ENCODE data around the gene TRIP10. TPM values are rescaled to one million over a fixed set of nuclear protein-coding genes. Genes with fewer than 3 reads are reported as not detected.

The TRIP10 gene
- total and polyA plus RNA-seq, 2 of the 8 experiments (the other 6 are each of a cell fraction or from before 2014, with no cell fraction given): 27.8 to 69.5 TPM

GRCh38 chr19:6725513-6726231 is 13.8 kb upstream of the TRIP10 start:
- H3K4me1 ChIP-seq (replicated peaks in 1 of 4; ENCODE audit: control insufficient read depth in 3 of 4, insufficient read depth in 4 of 4, low read length in 3 of 4): peaks cover 0 to 11% (median 8%) of the 10 kb centered on the region in 4 experiments; a peak in 5 of 7 replicates
- WGBS, 2 experiments (ENCODE audit: extremely low coverage in 1 of 2, insufficient coverage in 1 of 2, insufficient read length in 1 of 2, insufficient replicate concordance in 2 of 2, low coverage in 1 of 2, low lambda C conversion rate in 2 of 2, missing lambda C conversion rate in 1 of 2): 84% methylated on average over 13 of the region's 16 CpGs; no CpG with 5 or more reads in 1 of the 2 experiments
- no peak overlapping the region for H3K56ac ChIP-seq (replicated peaks; ENCODE audit: insufficient read length, low read depth, low read length)
- H4K91ac ChIP-seq (replicated peaks; ENCODE audit: insufficient read length, low read length): no peak overlapping the region
- no peak overlapping the region for H3K18ac ChIP-seq (ENCODE audit: extremely low read depth, low read length)
- H3K9me3 ChIP-seq (ENCODE audit: insufficient read depth in 2 of 2, low read depth in 1 of 2, low read length in 1 of 2): no peaks in the 10 kb centered on the region
- H2BK15ac ChIP-seq (ENCODE audit: low read length): no peak overlapping the region
- no peak overlapping the region for H4K8ac ChIP-seq (ENCODE audit: extremely low read depth, insufficient read depth, low read length)
- no peaks in the 10 kb centered on the region for H3K23me2 ChIP-seq (ENCODE audit: low read depth, low read length)
- H2BK20ac ChIP-seq (ENCODE audit: low read length): no peak overlapping the region
- H3K14ac ChIP-seq (ENCODE audit: insufficient read length): no peak overlapping the region
- no peak overlapping the region for H2AK5ac ChIP-seq (ENCODE audit: low read depth, low read length)
- H3K79me1 ChIP-seq (ENCODE audit: low read depth, low read length): no peaks in the 10 kb centered on the region
- H4K20me1 ChIP-seq (replicated peaks in 1 of 2; ENCODE audit: control insufficient read depth in 1 of 2, insufficient read depth in 2 of 2, low read length in 2 of 2): no peaks in the 10 kb centered on the region
- no peak overlapping the region for H3K27ac ChIP-seq (ENCODE audit: low read depth, low read length)
- no peaks in the 10 kb centered on the region for H3K27me3 ChIP-seq (replicated peaks in 1 of 4; ENCODE audit: control insufficient read depth in 3 of 4, extremely low read depth in 1 of 4, insufficient read depth in 3 of 4, low read length in 3 of 4)
- no peak overlapping the region for H3K23ac ChIP-seq (ENCODE audit: insufficient read length)
- H2BK12ac ChIP-seq (ENCODE audit: low read depth, low read length): no peak overlapping the region
- ChIA-PET CTCF (ENCODE audit: partially characterized antibody) (interaction anchor here (0.5 to 7.2 kb wide), 5 partner anchors 8 to 249 kb away, joined by 3 to 31 read pairs (median 5); partner anchors contain the start of gene GPR108), POLR2A (ENCODE audit: partially characterized antibody) (interaction anchor here (0.7 to 3.6 kb wide), 5 partner anchors 8 to 195 kb away, joined by 3 to 14 read pairs (median 3); partner anchors contain the start of genes GPR108 and TNFSF9)
- TF ChIP-seq TEAD4 (IDR thresholded peaks at IDR 0.05; ENCODE audit: low read depth, low read length) (no peak), JUND (IDR thresholded peaks at IDR 0.05; ENCODE audit: low read length) (no peak), ATF2 (IDR thresholded peaks at IDR 0.05; ENCODE audit: low read length) (no peak), RXRA (IDR thresholded peaks at IDR 0.05; ENCODE audit: insufficient read depth, low read depth, low read length) (no peak), CEBPB (IDR thresholded peaks at IDR 0.05; ENCODE audit: low read depth, low read length) (no peak), CBX8 (IDR thresholded peaks at IDR 0.05; ENCODE audit: borderline replicate concordance, low read depth, low read length) (no peak), CTCF (IDR thresholded peaks at IDR 0.05; ENCODE audit: control extremely low read depth in 1 of 3, insufficient read depth in 1 of 3, low read depth in 1 of 3, low read length in 3 of 3) (no peak), BRCA1 (IDR thresholded peaks at IDR 0.05; ENCODE audit: low read depth, low read length) (no peak)
- no peak for FAIRE-seq
- no peak overlapping the region for H3K4me2 ChIP-seq (ENCODE audit: insufficient read depth in 1 of 2, low read depth in 2 of 2, low read length in 2 of 2)
- H3K9ac ChIP-seq (replicated peaks in 1 of 4; ENCODE audit: extremely low read depth in 1 of 4, low read depth in 3 of 4, low read length in 3 of 4): no peak overlapping the region
- H3K36me3 ChIP-seq (ENCODE audit: control insufficient read depth in 2 of 4, insufficient read depth in 4 of 4, low read length in 3 of 4): no peaks in the 10 kb centered on the region
- H3K4ac ChIP-seq (replicated peaks; ENCODE audit: insufficient read length, low read depth, low read length): no peak overlapping the region
- no peak overlapping the region for H4K5ac ChIP-seq (ENCODE audit: insufficient read length, low read depth, low read length)
- H3K79me2 ChIP-seq (ENCODE audit: control insufficient read depth in 1 of 2, insufficient read depth in 2 of 2, low read length in 2 of 2): no peaks in the 10 kb centered on the region
- no peak overlapping the region for H3K4me3 ChIP-seq (ENCODE audit: extremely low read depth in 1 of 4, insufficient read depth in 2 of 4, low read depth in 3 of 4, low read length in 4 of 4)
- no peak for DNase-seq (ENCODE audit: low read depth in 1 of 2, low spot score in 2 of 2)
- 0 out of 2 replicates have a peak overlapping the region, but pooled peaks have one; percentile 62 for H2AFZ ChIP-seq (ENCODE audit: low read length)
- H2BK5ac ChIP-seq (ENCODE audit: low read depth, low read length): no peak overlapping the region
- H2BK120ac ChIP-seq (replicated peaks; ENCODE audit: low read depth, low read length): no peak overlapping the region
